Right hindlimb (tissue), 1 donor: ENCODE results near the gene FARP1.
"Not testable (repeated sequence)": the region's sequence is repeated elsewhere in the genome, so short reads cannot be mapped to it uniquely, and the experiment has no call there.

ENCODE experiments used
- DNase-seq: peaks from one replicate; pipeline ENCODE4 v3.0.0-alpha.2; 2018

Gene FARP1

GRCh38 chr13:98345107-98345935 lies 202.4 kb downstream of the FARP1 start:
- DNase-seq, result no peak

- no peak for DNase-seq
These were observed 204.2 kb downstream of the FARP1 start for GRCh38 chr13:98346904-98347636.

- DNase-seq, result no peak
These were observed 204.9 kb downstream of the FARP1 start for GRCh38 chr13:98347756-98348155.

GRCh38 chr13:98348466-98349200 lies 205.7 kb downstream of the FARP1 start:
- no peak for DNase-seq

GRCh38 chr13:98349731-98350305 lies 206.9 kb downstream of the FARP1 start:
- DNase-seq, result no peak

GRCh38 chr13:98350746-98351330 lies 207.9 kb downstream of the FARP1 start:
- no peak for DNase-seq

GRCh38 chr13:98351636-98352035 lies 208.7 kb downstream of the FARP1 start:
- DNase-seq, result peak; percentile 48

- DNase-seq, result no peak
These were observed 209.3 kb downstream of the FARP1 start for GRCh38 chr13:98352226-98352625.

GRCh38 chr13:98353750-98354149 lies 210.9 kb downstream of the FARP1 start:
- DNase-seq, result no peak

GRCh38 chr13:98358937-98359336 lies 216.0 kb downstream of the FARP1 start:
- no peak for DNase-seq

- DNase-seq, result no peak
These were observed 217.7 kb downstream of the FARP1 start for GRCh38 chr13:98360545-98360944.

- DNase-seq, result no peak
These were observed 220.4 kb downstream of the FARP1 start for GRCh38 chr13:98363326-98363725.

GRCh38 chr13:98364179-98364578 lies 221.3 kb downstream of the FARP1 start:
- DNase-seq, result no peak

GRCh38 chr13:98364647-98365046 lies 221.8 kb downstream of the FARP1 start:
- DNase-seq, result no peak

- no peak for DNase-seq
These were observed 222.4 kb downstream of the FARP1 start for GRCh38 chr13:98365302-98365701.

GRCh38 chr13:98366010-98366409 lies 223.1 kb downstream of the FARP1 start:
- DNase-seq, result no peak

GRCh38 chr13:98366443-98366842 lies 223.5 kb downstream of the FARP1 start:
- DNase-seq, result no peak

GRCh38 chr13:98366959-98367358 lies 224.1 kb downstream of the FARP1 start:
- DNase-seq, result no peak

- DNase-seq, result no peak
These were observed 225.1 kb downstream of the FARP1 start for GRCh38 chr13:98368019-98368418.

- not testable (repeated sequence) for DNase-seq
These were observed 226.6 kb downstream of the FARP1 start for GRCh38 chr13:98369520-98369919.

GRCh38 chr13:98370261-98370660 lies 227.4 kb downstream of the FARP1 start:
- no peak for DNase-seq

GRCh38 chr13:98370806-98371515 lies 228.1 kb downstream of the FARP1 start:
- peak; percentile 79 for DNase-seq
